GM23338 (cell line): Measurements from ENCODE around the gene ADCY4. TPM values are rescaled to one million over a fixed set of nuclear protein-coding genes. Genes with fewer than 3 reads are reported as not detected.

ENCODE experiments used
- ATAC-seq: fragments of 200-7000 bp; cut with Tn5 transposase; 3 replicates; pipeline ENCODE4 v1.9.1; 2020
- DNase-seq: peaks from one replicate; pipeline ENCODE4 v3.0.0-alpha.2; 2015; ENCODE audit warnings: low spot score
- H2AFZ ChIP-seq: fragments of 200-600 bp; sonication (generic); 2 replicates; pipeline ENCODE4 v1.8.0; 2016; ENCODE audit warnings: antibody characterized with exemption, mild to moderate bottlenecking, moderate library complexity
- H3F3A ChIP-seq: fragments of 200-600 bp; sonication (generic); replicated peaks from 2 replicates; pipeline ENCODE4 v1.8.0; 2017; ENCODE audit warnings: antibody characterized with exemption, mixed run types, low read depth
- H3K27ac ChIP-seq: fragments of 200-600 bp; sonication (generic); 2 replicates; pipeline ENCODE4 v1.6.1; 2016; ENCODE audit warnings: low read depth
- H3K27me3 ChIP-seq: fragments of 200-600 bp; sonication (generic); 2 replicates; pipeline ENCODE4 v1.8.0; 2016; ENCODE audit warnings: mild to moderate bottlenecking, mixed run types, moderate library complexity; ENCODE audit not compliant: insufficient read depth
- H3K36me3 ChIP-seq: fragments of 200-600 bp; sonication (generic); 2 replicates; pipeline ENCODE4 v1.8.0; 2016; ENCODE audit warnings: mild to moderate bottlenecking; ENCODE audit not compliant: insufficient read depth
- H3K4me1 ChIP-seq: fragments of 200-600 bp; sonication (generic); 2 replicates; pipeline ENCODE4 v1.8.0; 2016; ENCODE audit warnings: mild to moderate bottlenecking, moderate library complexity; ENCODE audit not compliant: insufficient read depth
- H3K4me2 ChIP-seq: fragments of 200-600 bp; sonication (generic); 2 replicates; pipeline ENCODE4 v1.7.1; 2017; ENCODE audit warnings: mixed run types
- H3K4me3 ChIP-seq: fragments of 200-600 bp; sonication (generic); 2 replicates; pipeline ENCODE4 v1.6.1; 2016; ENCODE audit warnings: mixed run types
- H3K79me2 ChIP-seq: fragments of 200-600 bp; sonication (generic); replicated peaks from 2 replicates; pipeline ENCODE4 v1.8.0; 2017; ENCODE audit warnings: mild to moderate bottlenecking; ENCODE audit not compliant: insufficient read depth
- H3K9me2 ChIP-seq: fragments of 200-600 bp; sonication (generic); 2 replicates; pipeline ENCODE4 v1.8.0; 2017; ENCODE audit not compliant: insufficient read depth
- H4K20me1 ChIP-seq: fragments of 200-600 bp; sonication (generic); replicated peaks from 2 replicates; pipeline ENCODE4 v1.8.0; 2017; ENCODE audit warnings: mild to moderate bottlenecking; ENCODE audit not compliant: insufficient read depth
- H3K27ac Mint-ChIP-seq: 2 replicates; pipeline ENCODE4 v1.8.0; 2020; ENCODE audit warnings: inconsistent platforms, mild to moderate bottlenecking, moderate library complexity, mixed read lengths
- H3K27me3 Mint-ChIP-seq: 3 replicates; pipeline ENCODE4 v1.8.0; 2022; ENCODE audit warnings: low read depth, mild to moderate bottlenecking, moderate library complexity, mixed read lengths, inconsistent platforms; ENCODE audit not compliant: insufficient read depth, poor library complexity
- H3K36me3 Mint-ChIP-seq: 3 replicates; pipeline ENCODE4 v1.8.0; 2021; ENCODE audit warnings: low read depth, mild to moderate bottlenecking, inconsistent platforms, moderate library complexity, mixed read lengths
- H3K4me1 Mint-ChIP-seq: 3 replicates; pipeline ENCODE4 v1.8.0; 2020; ENCODE audit warnings: mild to moderate bottlenecking, inconsistent platforms, mixed read lengths
- H3K4me3 Mint-ChIP-seq: 3 replicates; pipeline ENCODE4 v1.8.0; 2021; ENCODE audit warnings: moderate library complexity, mild to moderate bottlenecking, inconsistent platforms, mixed read lengths
- H3K9me3 Mint-ChIP-seq: 3 replicates; pipeline ENCODE4 v1.8.0; 2020; ENCODE audit warnings: moderate library complexity, mild to moderate bottlenecking, inconsistent platforms, mixed read lengths
- NANOG ChIP-seq: IDR thresholded peaks from 2 replicates; pipeline ENCODE4 v1.6.1; 2016; ENCODE audit warnings: antibody characterized with exemption, borderline replicate concordance
- POLR2AphosphoS5 ChIP-seq: IDR thresholded peaks from 2 replicates; pipeline ENCODE4 v1.6.1; 2016; ENCODE audit warnings: antibody characterized with exemption, low read depth
- STAT1 ChIP-seq: IDR thresholded peaks from one replicate; pipeline ENCODE4 v1.6.1; 2016; ENCODE audit warnings: antibody characterized with exemption; ENCODE audit not compliant: unreplicated experiment
- ZNF114 ChIP-seq: fragments of 250-450 bp; sonication (Bioruptor Pico); IDR thresholded peaks from 2 replicates; pipeline ENCODE4 v1.5.0; 2020; ENCODE audit warnings: mild to moderate bottlenecking, moderate library complexity
- polyA plus RNA-seq: library from polyadenylated mRNA; unstranded; fragments of >200 nt; fragmentation: Nextera tagmentation; extraction: Ambion mirVana; gene quantifications from 2 replicates; pipeline ENCODE4 v1.2.1, GENCODE V29; 2016
- total RNA-seq: library from RNA; depleted of rRNA; stranded (reverse); fragments of >200 nt; shearing (Covaris generic); gene quantifications from 2 replicates; pipeline ENCODE4 v1.2.3, GENCODE V29; 2014
- TF ChIP-seq, protein P1 (sequence below), 2 experiments: fragments of 200-600 bp in 1 of 2; sonication (generic) in 1 of 2; conservative IDR thresholded peaks; 2 replicates each; pipeline versions ENCODE4 v1.5.1 to v1.6.1; 2016 to 2017; ENCODE audit warnings: antibody characterized with exemption in 2 of 2, low read depth in 2 of 2, mild to moderate bottlenecking in 2 of 2, moderate library complexity in 1 of 2
- TF ChIP-seq, protein P2 (sequence below): IDR thresholded peaks from 2 replicates; pipeline ENCODE4 v1.6.1; 2016; ENCODE audit warnings: antibody characterized with exemption
- TF ChIP-seq, protein P3 (sequence below): IDR thresholded peaks from one replicate; pipeline ENCODE4 v1.6.1; 2018; ENCODE audit warnings: antibody characterized with exemption; ENCODE audit not compliant: unreplicated experiment

ADCY4 gene
- total and polyA plus RNA-seq, 2 experiments from 2014 or later: 0.10 to 0.40 TPM

DNA sequence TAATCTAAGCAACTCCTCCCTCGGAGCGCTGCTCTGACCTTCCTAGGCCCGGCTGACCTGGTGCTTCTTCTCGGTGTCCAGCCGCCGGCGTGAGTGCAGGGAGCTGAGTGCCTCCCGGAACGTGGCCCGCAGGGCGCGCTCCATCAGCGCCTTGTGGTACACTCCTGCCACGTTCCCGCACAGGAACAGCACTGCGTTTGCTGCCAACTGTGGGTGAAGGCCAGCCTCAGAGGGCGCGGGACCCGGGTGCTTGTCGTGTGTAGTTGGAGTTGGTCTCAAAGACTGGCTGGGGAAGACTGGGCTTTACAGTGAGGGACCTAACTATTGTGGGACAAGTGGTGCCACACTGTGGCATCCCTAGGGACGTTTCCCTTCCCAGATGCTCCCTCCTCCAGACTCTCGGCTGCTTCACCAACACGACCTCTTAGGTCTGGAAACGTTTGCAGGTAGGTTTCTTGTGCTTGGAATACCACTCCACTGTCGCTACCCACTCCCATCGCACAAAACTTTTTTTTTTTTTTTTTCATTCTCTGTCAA is 3.1 kb downstream of the ADCY4 start:
- Mint-ChIP-seq H3K36me3 (no peaks in the 10 kb centered on the region; the same call in 2 of the 3 replicates), H3K4me1 (peaks cover 23% of the 10 kb centered on the region), H3K9me3 (no peaks in the 10 kb centered on the region; the same call in 2 of the 3 replicates), H3K4me3 (peak overlapping the region; percentile 74), H3K27me3 (peaks cover 73% of the 10 kb centered on the region), H3K27ac (no peak overlapping the region)
- no peak overlapping the region for H3K27ac ChIP-seq
- H3K9me2 ChIP-seq: no peaks in the 10 kb centered on the region
- DNase-seq: no peak
- no peaks in the 10 kb centered on the region for H3K36me3 ChIP-seq
- H3K27me3 ChIP-seq: peaks cover 78% of the 10 kb centered on the region
- H3K4me2 ChIP-seq: peak overlapping the region; percentile 92
- H4K20me1 ChIP-seq: no peaks in the 10 kb centered on the region; the same call in 1 of the 2 replicates
- H2AFZ ChIP-seq: peak overlapping the region; percentile 100
- H3K79me2 ChIP-seq: no peaks in the 10 kb centered on the region
- H3F3A ChIP-seq: 0 out of 2 replicates have a peak, but pooled peaks cover 8% of the 10 kb centered on the region
- peak; percentile 10 for ATAC-seq
- peaks cover 26% of the 10 kb centered on the region; the same call in 1 of the 2 replicates for H3K4me1 ChIP-seq
- TF ChIP-seq STAT1 (no peak), NANOG (no peak), ZNF114 (CRISPR knock-in tag) (no peak), POLR2AphosphoS5 (no peak)
- TF ChIP-seq, protein P1, sequence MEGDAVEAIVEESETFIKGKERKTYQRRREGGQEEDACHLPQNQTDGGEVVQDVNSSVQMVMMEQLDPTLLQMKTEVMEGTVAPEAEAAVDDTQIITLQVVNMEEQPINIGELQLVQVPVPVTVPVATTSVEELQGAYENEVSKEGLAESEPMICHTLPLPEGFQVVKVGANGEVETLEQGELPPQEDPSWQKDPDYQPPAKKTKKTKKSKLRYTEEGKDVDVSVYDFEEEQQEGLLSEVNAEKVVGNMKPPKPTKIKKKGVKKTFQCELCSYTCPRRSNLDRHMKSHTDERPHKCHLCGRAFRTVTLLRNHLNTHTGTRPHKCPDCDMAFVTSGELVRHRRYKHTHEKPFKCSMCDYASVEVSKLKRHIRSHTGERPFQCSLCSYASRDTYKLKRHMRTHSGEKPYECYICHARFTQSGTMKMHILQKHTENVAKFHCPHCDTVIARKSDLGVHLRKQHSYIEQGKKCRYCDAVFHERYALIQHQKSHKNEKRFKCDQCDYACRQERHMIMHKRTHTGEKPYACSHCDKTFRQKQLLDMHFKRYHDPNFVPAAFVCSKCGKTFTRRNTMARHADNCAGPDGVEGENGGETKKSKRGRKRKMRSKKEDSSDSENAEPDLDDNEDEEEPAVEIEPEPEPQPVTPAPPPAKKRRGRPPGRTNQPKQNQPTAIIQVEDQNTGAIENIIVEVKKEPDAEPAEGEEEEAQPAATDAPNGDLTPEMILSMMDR (conservative IDR thresholded peaks at IDR 0.05; ENCODE audit: low read depth in 2 of 2): no peak
- TF ChIP-seq, protein P2, sequence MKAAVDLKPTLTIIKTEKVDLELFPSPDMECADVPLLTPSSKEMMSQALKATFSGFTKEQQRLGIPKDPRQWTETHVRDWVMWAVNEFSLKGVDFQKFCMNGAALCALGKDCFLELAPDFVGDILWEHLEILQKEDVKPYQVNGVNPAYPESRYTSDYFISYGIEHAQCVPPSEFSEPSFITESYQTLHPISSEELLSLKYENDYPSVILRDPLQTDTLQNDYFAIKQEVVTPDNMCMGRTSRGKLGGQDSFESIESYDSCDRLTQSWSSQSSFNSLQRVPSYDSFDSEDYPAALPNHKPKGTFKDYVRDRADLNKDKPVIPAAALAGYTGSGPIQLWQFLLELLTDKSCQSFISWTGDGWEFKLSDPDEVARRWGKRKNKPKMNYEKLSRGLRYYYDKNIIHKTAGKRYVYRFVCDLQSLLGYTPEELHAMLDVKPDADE: no peak
- TF ChIP-seq, protein P3, sequence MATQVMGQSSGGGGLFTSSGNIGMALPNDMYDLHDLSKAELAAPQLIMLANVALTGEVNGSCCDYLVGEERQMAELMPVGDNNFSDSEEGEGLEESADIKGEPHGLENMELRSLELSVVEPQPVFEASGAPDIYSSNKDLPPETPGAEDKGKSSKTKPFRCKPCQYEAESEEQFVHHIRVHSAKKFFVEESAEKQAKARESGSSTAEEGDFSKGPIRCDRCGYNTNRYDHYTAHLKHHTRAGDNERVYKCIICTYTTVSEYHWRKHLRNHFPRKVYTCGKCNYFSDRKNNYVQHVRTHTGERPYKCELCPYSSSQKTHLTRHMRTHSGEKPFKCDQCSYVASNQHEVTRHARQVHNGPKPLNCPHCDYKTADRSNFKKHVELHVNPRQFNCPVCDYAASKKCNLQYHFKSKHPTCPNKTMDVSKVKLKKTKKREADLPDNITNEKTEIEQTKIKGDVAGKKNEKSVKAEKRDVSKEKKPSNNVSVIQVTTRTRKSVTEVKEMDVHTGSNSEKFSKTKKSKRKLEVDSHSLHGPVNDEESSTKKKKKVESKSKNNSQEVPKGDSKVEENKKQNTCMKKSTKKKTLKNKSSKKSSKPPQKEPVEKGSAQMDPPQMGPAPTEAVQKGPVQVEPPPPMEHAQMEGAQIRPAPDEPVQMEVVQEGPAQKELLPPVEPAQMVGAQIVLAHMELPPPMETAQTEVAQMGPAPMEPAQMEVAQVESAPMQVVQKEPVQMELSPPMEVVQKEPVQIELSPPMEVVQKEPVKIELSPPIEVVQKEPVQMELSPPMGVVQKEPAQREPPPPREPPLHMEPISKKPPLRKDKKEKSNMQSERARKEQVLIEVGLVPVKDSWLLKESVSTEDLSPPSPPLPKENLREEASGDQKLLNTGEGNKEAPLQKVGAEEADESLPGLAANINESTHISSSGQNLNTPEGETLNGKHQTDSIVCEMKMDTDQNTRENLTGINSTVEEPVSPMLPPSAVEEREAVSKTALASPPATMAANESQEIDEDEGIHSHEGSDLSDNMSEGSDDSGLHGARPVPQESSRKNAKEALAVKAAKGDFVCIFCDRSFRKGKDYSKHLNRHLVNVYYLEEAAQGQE: no peak
- H3K4me3 ChIP-seq: peak overlapping the region; percentile 80
